Testis (tissue), 3 donors: ENCODE measurements around the gene MATR3. TPM values are rescaled to one million over a fixed set of nuclear protein-coding genes. Genes with fewer than 3 reads are reported as not detected.

Experiments
- DNase-seq: peaks from one replicate; pipeline ENCODE4 v3.0.0-alpha.2; 2019
- H3K27ac ChIP-seq, 2 donors: fragments of 200-600 bp; sonication (generic); one replicate each; pipeline ENCODE4 v1.5.1; 2019
- H3K27me3 ChIP-seq: fragments of 200-600 bp; sonication (generic); one replicate; pipeline ENCODE4 v1.5.1; 2019
- H3K36me3 ChIP-seq: fragments of 200-600 bp; sonication (generic); one replicate; pipeline ENCODE4 v1.5.1; 2017; ENCODE audit warnings: low read depth; ENCODE audit errors: missing control alignments
- H3K4me1 ChIP-seq: fragments of 200-600 bp; sonication (generic); one replicate; pipeline ENCODE4 v1.5.1; 2019
- H3K4me3 ChIP-seq, 2 donors: fragments of 200-600 bp; sonication (generic); one replicate each; pipeline ENCODE4 v1.5.1; 2017 to 2019
- H3K9me3 ChIP-seq: fragments of 200-600 bp; sonication (generic); one replicate; pipeline ENCODE4 v1.5.1; 2017
- POLR2A ChIP-seq: fragments of 450-650 bp; IDR thresholded peaks from one replicate; pipeline ENCODE4 v1.6.1; 2017; ENCODE audit warnings: antibody characterized with exemption, mild to moderate bottlenecking, moderate library complexity
- WGBS, 2 donors: methylation state at CpG; one replicate each; pipeline ENCODE4 v1.1.5; 2018; 5-methylcytosine and 5-hydroxymethylcytosine counted together
- intact Hi-C: fragments of 100-400 bp; cut with DNase I; formaldehyde crosslinking; loops from one replicate; pipeline ENCODE4 v1.15.1; 2023; ENCODE audit warnings: low total_unique reads
- polyA plus RNA-seq: library from polyadenylated mRNA; stranded (reverse); fragments of 350-450 nt; fragmentation: Illumina TruSeq; extraction: RNeasy Lipid Tissue Mini Kit (QIAGEN cat#74804); gene quantifications from one replicate; pipeline ENCODE4 v1.2.3, GENCODE V29; 2014; ENCODE audit warnings: low read depth, low replicate concordance; ENCODE audit not compliant: insufficient read depth
- total RNA-seq, 2 donors: library from RNA; depleted of rRNA; stranded (reverse); fragments of >200 nt; gene quantifications; one replicate each; pipeline ENCODE4 v1.2.3, GENCODE V29; 2016
- TF ChIP-seq, protein P1 (sequence below), 3 experiments: fragments of 450-650 bp in 2 of 3; fragments of 200-600 bp in 1 of 3; sonication (generic) in 1 of 3; IDR thresholded peaks; one replicate each; pipeline ENCODE4 v1.5.1; 2016 to 2019; ENCODE audit warnings: antibody characterized with exemption in 3 of 3, mild to moderate bottlenecking in 2 of 3, moderate library complexity in 1 of 3

Gene MATR3
- total and polyA plus RNA-seq, 3 donors from 2014 or later, result 174 to 248 (median 243) TPM

DNA sequence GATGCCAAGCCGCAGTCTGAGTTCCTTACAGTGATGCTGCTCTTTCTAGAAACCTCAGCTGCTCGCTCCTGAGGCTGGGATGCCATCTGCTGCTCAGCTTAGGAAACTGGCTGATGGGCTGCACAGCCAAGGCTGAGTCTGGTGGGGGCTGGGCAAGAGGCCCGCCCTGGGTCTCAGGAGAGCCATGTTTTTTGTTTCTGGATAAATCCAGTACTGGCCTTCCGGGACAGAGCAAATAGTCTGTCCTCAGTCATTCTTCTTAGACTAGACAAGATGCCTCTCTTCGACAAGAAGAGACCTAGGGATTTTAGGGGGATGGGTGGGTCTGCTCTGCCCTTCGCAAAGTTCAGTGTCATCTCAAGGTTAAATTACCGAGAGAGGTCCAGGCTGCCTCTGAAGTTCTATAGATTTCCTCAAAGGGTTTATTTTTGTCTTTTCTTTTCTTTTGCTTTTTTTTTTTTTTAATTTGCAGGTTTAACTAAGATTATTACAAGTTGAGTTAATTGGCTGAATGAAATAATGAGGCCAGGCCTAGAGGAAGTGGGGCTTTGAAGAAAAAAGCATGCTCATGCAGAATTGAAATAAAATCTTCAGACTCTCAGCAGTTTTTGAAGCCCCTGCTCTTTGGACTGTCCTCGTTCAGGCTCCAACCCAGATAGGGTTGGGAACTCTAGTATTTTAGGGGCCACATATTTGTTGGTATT, 30.6 kb upstream of the MATR3 start:
- Histone ChIP-seq H3K27me3 (no peaks in the 10 kb centered on the region), H3K4me1 (peaks cover 8% of the 10 kb centered on the region), H3K9me3 (no peaks in the 10 kb centered on the region), H3K4me3 (no peak overlapping the region), H3K36me3 (no peaks in the 10 kb centered on the region), H3K27ac (no peak overlapping the region)
- 30 to 42% methylated on average over 8 of the region's 8 CpGs for WGBS, 2 donors
- intact Hi-C loops, result no loop called here
- peak; percentile 93 for DNase-seq
- TF ChIP-seq, protein P1, sequence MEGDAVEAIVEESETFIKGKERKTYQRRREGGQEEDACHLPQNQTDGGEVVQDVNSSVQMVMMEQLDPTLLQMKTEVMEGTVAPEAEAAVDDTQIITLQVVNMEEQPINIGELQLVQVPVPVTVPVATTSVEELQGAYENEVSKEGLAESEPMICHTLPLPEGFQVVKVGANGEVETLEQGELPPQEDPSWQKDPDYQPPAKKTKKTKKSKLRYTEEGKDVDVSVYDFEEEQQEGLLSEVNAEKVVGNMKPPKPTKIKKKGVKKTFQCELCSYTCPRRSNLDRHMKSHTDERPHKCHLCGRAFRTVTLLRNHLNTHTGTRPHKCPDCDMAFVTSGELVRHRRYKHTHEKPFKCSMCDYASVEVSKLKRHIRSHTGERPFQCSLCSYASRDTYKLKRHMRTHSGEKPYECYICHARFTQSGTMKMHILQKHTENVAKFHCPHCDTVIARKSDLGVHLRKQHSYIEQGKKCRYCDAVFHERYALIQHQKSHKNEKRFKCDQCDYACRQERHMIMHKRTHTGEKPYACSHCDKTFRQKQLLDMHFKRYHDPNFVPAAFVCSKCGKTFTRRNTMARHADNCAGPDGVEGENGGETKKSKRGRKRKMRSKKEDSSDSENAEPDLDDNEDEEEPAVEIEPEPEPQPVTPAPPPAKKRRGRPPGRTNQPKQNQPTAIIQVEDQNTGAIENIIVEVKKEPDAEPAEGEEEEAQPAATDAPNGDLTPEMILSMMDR (IDR thresholded peaks at IDR 0.05), result peak; percentile 72 to 81 (median 73)
- no peak for TF ChIP-seq POLR2A

DNA sequence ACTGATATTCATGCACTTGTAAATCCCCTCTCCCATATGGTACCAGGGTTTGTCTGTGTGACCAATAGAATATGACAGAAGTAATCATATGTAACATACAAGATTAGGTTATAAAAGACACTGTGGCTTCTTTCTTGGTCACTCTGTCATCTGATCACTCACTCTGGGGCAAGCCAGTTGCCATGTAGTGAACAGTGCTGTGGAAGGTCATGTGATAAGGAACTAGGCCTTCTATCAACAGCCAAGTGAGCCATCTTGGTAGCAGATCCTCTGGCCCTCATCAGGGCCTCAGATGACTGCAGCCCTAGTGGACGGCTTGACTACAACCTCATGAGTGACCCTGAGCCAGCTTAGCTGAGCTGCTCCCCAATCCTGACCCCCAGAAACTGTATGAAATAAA, 30.0 kb upstream of the MATR3 start:
- H3K27me3 ChIP-seq, result no peaks in the 10 kb centered on the region
- no peak for DNase-seq
- H3K9me3 ChIP-seq, result no peaks in the 10 kb centered on the region
- TF ChIP-seq, protein P1 (IDR thresholded peaks at IDR 0.05), result no peak
- TF ChIP-seq POLR2A, result no peak
- intact Hi-C loops, result no loop called here
- H3K36me3 ChIP-seq, result no peaks in the 10 kb centered on the region
- H3K27ac ChIP-seq, result no peak overlapping the region
- peaks cover 8% of the 10 kb centered on the region for H3K4me1 ChIP-seq
- H3K4me3 ChIP-seq, result no peak overlapping the region
- WGBS, 2 donors, result 86 to 90% methylated on average over 1 of the region's 1 CpG

DNA sequence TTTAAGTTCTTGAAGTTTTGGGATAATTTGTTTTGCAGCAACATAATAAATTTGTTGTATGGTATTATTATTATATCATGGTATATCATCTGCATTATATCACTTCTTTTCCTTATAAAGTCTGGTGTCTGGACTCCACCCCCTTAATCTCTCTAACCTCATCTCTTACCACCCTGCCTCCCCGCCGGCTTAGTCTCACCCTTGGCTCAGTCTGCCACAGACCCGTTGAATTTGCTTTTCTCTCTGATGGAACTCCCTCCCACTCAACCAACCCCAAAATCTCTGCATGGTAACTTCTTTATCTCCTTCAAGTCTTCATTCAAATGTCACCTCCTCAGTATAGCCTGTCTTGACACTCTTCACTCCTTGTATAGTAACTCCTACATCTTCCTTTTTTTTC, 29.6 kb upstream of the MATR3 start:
- WGBS, 2 donors, result 92% methylated on average over 3 of the region's 3 CpGs
- Histone ChIP-seq H3K9me3 (no peaks in the 10 kb centered on the region), H3K27me3 (no peaks in the 10 kb centered on the region), H3K27ac (no peak overlapping the region), H3K4me3 (no peak overlapping the region), H3K4me1 (peaks cover 8% of the 10 kb centered on the region), H3K36me3 (no peaks in the 10 kb centered on the region)
- DNase-seq, result no peak
- intact Hi-C loops, result no loop called here
- no peak for TF ChIP-seq POLR2A
- TF ChIP-seq, protein P1 (IDR thresholded peaks at IDR 0.05), result no peak

DNA sequence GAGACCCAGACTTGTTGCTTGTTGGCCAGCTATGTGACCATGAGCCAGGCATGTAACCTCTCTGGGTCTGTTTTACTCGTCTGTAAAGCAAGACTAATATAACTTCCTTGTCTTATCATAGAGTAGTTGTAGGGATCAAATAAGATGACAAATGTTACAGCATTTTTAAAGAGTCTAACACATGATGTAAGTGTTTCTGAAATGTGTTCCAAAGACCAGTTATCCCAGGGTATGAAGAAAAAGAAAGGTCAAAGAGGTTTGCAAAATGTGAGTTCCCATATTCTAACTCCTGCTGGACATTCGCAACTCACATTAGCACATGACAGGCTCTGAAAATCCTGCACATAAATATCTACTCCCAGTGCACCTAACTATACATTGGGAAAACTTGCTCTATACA, 28.5 kb upstream of the MATR3 start:
- Histone ChIP-seq H3K4me3 (no peak overlapping the region), H3K9me3 (no peaks in the 10 kb centered on the region), H3K4me1 (peaks cover 8% of the 10 kb centered on the region), H3K36me3 (no peaks in the 10 kb centered on the region), H3K27ac (no peak overlapping the region), H3K27me3 (no peaks in the 10 kb centered on the region)
- WGBS, 2 donors, result 79 to 84% methylated on average over 2 of the region's 2 CpGs
- TF ChIP-seq POLR2A, result no peak
- TF ChIP-seq, protein P1 (IDR thresholded peaks at IDR 0.05), result no peak
- DNase-seq, result no peak
- intact Hi-C loops, result no loop called here

DNA sequence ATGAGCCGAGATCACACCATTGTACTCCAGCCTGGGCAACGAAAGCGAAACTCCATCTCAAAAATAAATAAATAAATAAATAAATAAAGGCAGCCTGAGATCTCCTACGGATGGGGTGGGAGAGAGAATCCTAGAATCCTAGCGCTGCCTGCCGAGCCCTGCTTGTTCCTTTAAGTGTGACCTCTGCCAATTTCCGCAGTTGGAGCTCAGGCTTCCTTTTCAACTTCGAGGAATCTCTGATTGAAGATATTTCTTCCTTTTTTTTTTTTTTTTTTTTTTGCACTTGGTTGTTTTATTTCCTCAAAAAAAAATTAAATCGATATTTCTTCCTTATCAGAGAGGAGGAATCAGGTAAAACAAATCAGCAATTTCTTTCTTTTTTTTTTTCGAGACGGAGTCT, 27.3 kb upstream of the MATR3 start:
- Histone ChIP-seq H3K27ac (no peak overlapping the region), H3K4me1 (peaks cover 8% of the 10 kb centered on the region), H3K9me3 (no peaks in the 10 kb centered on the region), H3K27me3 (no peaks in the 10 kb centered on the region), H3K36me3 (no peaks in the 10 kb centered on the region), H3K4me3 (no peak overlapping the region)
- intact Hi-C loops, result no loop called here
- 74 to 87% methylated on average over 11 of the region's 11 CpGs for WGBS, 2 donors
- DNase-seq, result no peak
- no peak for TF ChIP-seq POLR2A
- TF ChIP-seq, protein P1 (IDR thresholded peaks at IDR 0.05), result no peak
